ENCODE results near the gene FAM117B. TPM values are rescaled to one million over a fixed set of nuclear protein-coding genes. Genes with fewer than 3 reads are reported as not detected.
"Not testable (repeated sequence)": the region's sequence is repeated elsewhere in the genome, so short reads cannot be mapped to it uniquely, and the experiment has no call there.

Gene FAM117B
- total RNA-seq, 2 experiments from 2014 or later, result 23.0 to 24.9 TPM

DNA sequence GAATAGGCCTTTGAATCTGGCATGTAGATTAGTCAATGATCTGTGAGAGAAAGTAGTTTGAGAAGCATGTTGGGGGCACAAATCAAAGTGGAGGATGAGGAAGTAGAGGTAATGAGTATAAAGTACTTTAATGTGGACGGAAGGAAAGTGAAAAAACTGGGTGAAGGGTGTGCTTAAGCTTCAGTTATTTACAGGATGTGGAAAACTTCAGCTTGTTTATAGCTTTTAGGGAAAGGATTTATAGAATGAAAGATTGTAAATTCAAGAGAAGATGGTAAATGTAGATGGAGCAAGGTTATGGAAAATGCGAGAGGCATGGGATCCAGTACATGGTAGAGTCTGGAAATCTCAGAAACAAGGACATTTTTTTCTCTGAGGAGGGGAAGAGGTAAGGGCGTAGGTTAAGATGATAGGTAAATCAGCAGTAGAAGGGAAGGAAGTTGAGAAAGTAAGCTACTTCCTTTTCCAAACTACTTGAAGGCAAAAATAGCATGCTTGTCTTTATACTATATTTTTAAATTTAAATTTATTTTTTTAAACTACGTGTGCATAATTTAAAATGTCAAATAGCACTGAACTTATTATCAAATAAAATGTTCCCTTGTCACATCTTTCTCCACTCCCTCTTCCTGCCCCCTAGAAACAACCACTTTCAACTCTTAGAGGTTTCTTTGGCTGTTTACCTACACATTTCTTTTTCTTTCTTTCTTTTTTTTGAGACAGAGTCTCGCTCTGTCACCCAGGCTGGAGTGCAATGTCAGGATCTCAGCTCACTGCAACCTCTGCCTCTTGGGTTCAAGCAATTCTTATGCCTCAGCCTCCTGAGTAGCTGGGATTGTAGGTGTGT, 8.5 kb downstream of the FAM117B start:
- H3K27me3 Mint-ChIP-seq, result no peaks in the 10 kb centered on the region
- H3K9me3 Mint-ChIP-seq, result no peaks in the 10 kb centered on the region
- peaks cover 17% of the 10 kb centered on the region for H3K36me3 Mint-ChIP-seq (ENCODE audit: low read depth)
- peak overlapping the region; percentile 66 for H3K4me3 Mint-ChIP-seq
- H3K27ac Mint-ChIP-seq, result peak overlapping the region; percentile 93
- ChIA-PET POLR2A (no interaction called here), CTCF (interaction anchor here (0.8 to 1.9 kb wide), 3 partner anchors 9 to 16 kb away, joined by 3 to 5 read pairs (median 3); partner anchors contain the start of gene FAM117B)
- peaks cover 62% of the 10 kb centered on the region for H3K4me1 Mint-ChIP-seq
- DNase-seq, result peak; percentile 50

DNA sequence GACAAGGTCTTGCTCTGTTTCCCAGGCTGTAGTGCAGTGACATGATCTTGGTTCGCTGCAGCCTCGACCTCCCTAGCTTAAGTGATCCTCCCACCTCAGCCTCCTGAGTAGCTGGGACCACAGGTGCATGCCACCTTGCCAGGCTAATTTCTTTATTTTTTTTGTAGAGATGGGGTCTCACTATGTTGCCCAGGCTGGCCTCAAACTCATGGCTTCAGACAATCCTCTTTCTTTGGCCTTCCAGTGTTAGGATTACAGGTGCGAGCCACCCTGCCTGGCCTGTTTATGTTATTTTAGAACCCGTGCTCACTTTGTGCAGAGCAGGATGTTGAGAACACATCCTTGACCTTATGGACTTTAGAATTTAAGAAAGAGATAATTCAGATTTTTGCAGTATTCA, 17.4 kb downstream of the FAM117B start:
- Mint-ChIP-seq H3K4me1 (peaks cover 61% of the 10 kb centered on the region), H3K4me3 (no peak overlapping the region), H3K27me3 (no peaks in the 10 kb centered on the region), H3K27ac (peak overlapping the region; percentile 42), H3K9me3 (no peaks in the 10 kb centered on the region), H3K36me3 (ENCODE audit: low read depth) (peaks cover 7% of the 10 kb centered on the region)
- POLR2A ChIA-PET, result no interaction called here
- CTCF ChIA-PET, result interaction anchor here (0.6 kb wide), 1 partner anchor 366 kb away, joined by 4 read pairs; no protein-coding TSS in a partner anchor
- DNase-seq, result no peak

DNA sequence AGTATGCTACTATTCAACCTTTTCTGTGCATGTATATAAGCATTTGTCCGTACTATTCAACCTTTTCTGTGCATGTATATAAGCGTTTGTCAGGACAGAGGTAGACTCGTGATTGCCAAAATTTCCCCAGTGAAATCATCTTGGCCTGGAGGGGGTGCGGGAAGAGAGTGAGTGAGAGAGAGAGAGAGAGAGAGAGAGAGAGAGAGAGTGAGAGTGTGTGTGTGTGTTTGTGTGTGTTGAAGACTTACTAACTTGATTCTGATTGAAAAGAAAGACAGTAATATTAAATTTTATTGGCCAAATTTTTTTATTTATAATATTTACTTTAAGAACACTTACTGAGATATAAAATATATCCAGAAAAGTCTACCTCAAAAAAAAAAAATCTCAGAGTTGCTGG, 19.1 kb downstream of the FAM117B start:
- POLR2A ChIA-PET, result no interaction called here
- Mint-ChIP-seq H3K4me3 (no peak overlapping the region), H3K9me3 (no peaks in the 10 kb centered on the region), H3K36me3 (ENCODE audit: low read depth) (peaks cover 7% of the 10 kb centered on the region), H3K27me3 (no peaks in the 10 kb centered on the region), H3K4me1 (peaks cover 66% of the 10 kb centered on the region), H3K27ac (no peak overlapping the region)
- no peak for DNase-seq
- CTCF ChIA-PET, result no interaction called here

DNA sequence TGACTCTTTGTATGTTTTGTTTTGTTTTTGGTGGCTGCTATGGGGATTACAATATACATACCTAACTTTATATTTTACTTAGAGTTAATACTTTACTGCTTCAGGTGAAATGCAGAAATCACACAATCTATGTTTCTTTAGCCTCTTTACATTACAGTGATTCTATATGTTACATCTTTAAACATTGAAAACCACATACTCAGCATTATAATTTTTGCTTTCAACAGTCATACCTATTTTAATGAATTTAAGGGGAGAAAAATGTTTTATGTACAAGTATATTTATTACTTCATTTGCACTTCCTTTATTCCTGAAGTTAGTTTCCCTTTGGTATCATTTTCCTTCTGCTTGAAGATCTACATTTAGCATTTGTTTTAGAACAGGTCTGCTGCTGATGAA, 23.1 kb downstream of the FAM117B start:
- Mint-ChIP-seq H3K27me3 (no peaks in the 10 kb centered on the region), H3K27ac (peak overlapping the region; percentile 71), H3K9me3 (no peaks in the 10 kb centered on the region), H3K4me3 (no peak overlapping the region), H3K4me1 (peaks cover 63% of the 10 kb centered on the region), H3K36me3 (ENCODE audit: low read depth) (peaks cover 7% of the 10 kb centered on the region)
- no peak for DNase-seq
- CTCF ChIA-PET, result no interaction called here
- POLR2A ChIA-PET, result no interaction called here

DNA sequence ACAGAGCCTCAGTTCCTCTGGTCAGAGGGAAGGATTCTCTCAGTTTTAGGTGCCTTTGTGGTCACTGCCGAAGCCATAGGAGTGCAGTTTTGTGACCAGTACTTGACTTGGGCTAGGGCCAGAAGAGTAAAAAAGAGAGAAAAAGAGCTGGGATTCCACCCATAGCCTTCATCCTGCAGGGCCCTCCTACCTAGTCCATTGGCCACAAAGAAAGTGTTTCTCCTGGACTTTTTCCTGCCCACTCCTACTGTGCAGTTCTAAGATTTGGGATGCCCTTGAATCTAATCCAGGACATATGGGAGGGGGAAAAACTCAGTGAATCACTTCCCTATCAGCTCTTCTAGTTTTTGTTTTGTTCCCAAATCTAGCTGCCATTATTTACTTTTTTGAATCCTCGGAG, 26.0 kb downstream of the FAM117B start:
- no peaks in the 10 kb centered on the region for H3K9me3 Mint-ChIP-seq
- no peak overlapping the region for H3K4me3 Mint-ChIP-seq
- H3K27ac Mint-ChIP-seq, result no peak overlapping the region
- peaks cover 9% of the 10 kb centered on the region for H3K36me3 Mint-ChIP-seq (ENCODE audit: low read depth)
- DNase-seq, result no peak
- CTCF ChIA-PET, result no interaction called here
- no peaks in the 10 kb centered on the region for H3K27me3 Mint-ChIP-seq
- H3K4me1 Mint-ChIP-seq, result peaks cover 57% of the 10 kb centered on the region
- POLR2A ChIA-PET, result no interaction called here

DNA sequence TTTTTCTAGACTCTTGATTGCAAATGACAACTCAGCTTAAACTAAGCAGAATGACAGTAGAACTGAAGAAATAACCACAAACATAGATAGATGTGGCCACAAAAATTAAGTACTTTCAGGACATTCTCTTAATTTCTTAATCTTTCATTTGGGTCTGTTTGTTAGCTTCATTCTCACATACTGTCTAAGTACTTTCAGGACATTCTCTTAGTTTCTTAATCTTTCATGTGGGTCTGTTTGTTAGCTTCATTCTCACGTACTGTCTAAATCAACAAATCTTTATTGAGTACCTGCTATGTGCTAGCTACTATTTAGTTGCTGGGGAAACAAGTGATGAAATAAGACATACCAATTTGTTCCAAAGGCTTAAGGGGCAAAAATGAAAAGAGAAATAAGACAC, 35.1 kb downstream of the FAM117B start:
- H3K27ac Mint-ChIP-seq, result peak overlapping the region; percentile 88
- no peak for DNase-seq
- H3K27me3 Mint-ChIP-seq, result no peaks in the 10 kb centered on the region
- ChIA-PET CTCF (interaction anchor here (1.5 to 1.6 kb wide), 2 partner anchors 14 to 22 kb away, joined by 3 to 6 read pairs; no protein-coding TSS in a partner anchor), POLR2A (interaction anchor here (0.9 kb wide), 1 partner anchor 30 kb away, joined by 4 read pairs; no protein-coding TSS in a partner anchor)
- peaks cover 82% of the 10 kb centered on the region for H3K4me1 Mint-ChIP-seq
- peak overlapping the region; percentile 65 for H3K4me3 Mint-ChIP-seq
- peaks cover 11% of the 10 kb centered on the region for H3K9me3 Mint-ChIP-seq
- peaks cover 22% of the 10 kb centered on the region for H3K36me3 Mint-ChIP-seq (ENCODE audit: low read depth)

DNA sequence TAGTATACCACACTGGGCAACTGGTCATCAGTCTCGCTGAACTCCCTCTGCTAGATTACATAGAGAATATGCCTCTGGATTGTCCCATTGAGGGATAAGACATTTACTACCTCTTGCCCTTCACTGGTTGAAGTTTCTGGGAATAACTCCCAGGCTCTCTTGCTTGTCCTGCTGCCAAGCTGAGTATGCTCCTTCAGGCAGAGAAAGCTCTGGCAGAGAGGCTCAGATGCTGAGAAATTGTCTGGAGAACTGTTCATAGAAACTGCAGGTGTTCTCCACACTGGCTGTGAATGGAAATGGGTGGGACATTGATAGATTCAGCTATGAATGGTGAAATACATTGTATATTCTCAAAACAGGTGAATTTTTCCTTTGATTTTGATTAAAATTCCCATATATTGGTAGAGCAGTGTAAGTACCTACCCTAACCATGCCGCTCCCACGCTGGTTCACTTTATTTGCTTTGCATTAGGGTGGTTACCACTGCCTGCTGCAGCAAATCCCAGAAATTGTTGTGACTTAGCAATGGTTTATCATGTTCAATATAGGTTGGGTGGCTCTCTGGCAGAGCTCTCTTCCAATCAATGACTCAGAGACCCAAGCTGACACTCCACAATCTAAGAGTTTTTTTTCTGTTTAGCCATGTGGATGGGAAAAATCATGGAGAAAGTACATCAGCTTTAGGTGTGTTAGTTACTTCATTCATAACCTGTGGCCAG, 36.7 kb downstream of the FAM117B start:
- no peak overlapping the region for H3K27ac Mint-ChIP-seq
- H3K4me3 Mint-ChIP-seq, result no peak overlapping the region
- ChIA-PET POLR2A (no interaction called here), CTCF (interaction anchor here (1.5 kb wide), 1 partner anchor 24 kb away, joined by 6 read pairs; no protein-coding TSS in a partner anchor)
- H3K36me3 Mint-ChIP-seq (ENCODE audit: low read depth), result peaks cover 23% of the 10 kb centered on the region
- H3K27me3 Mint-ChIP-seq, result no peaks in the 10 kb centered on the region
- DNase-seq, result no peak
- peaks cover 13% of the 10 kb centered on the region for H3K9me3 Mint-ChIP-seq
- H3K4me1 Mint-ChIP-seq, result peaks cover 71% of the 10 kb centered on the region

DNA sequence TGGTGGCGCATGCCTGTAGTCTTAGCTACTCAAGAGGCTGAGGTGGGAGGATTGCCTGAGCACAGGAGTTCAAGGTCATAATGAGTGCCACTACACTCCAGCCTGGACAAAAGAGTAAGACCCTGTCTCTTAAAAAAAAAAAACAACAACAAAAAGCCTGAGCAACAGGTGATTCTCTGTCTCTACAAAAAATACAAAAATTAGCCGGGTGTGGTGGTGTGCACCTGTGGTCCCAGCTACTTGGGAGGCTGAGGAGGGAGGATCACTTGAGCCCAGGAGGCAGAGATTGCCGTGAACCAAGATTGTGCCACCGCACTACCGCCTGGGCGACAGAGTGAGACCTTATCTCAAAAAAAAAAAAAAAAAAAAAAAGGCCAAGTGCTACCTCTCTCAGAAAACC, 40.3 kb downstream of the FAM117B start:
- H3K4me3 Mint-ChIP-seq, POLR2A ChIA-PET, DNase-seq, H3K27ac Mint-ChIP-seq, H3K27me3 Mint-ChIP-seq: not testable (repeated sequence)
- H3K4me1 Mint-ChIP-seq, result peaks cover 58% of the 10 kb centered on the region
- peaks cover 31% of the 10 kb centered on the region for H3K36me3 Mint-ChIP-seq (ENCODE audit: low read depth)
- CTCF ChIA-PET, result interaction anchor here (0.7 kb wide), 1 partner anchor 97 kb away, joined by 5 read pairs; no protein-coding TSS in a partner anchor
- H3K9me3 Mint-ChIP-seq, result peaks cover 31% of the 10 kb centered on the region

DNA sequence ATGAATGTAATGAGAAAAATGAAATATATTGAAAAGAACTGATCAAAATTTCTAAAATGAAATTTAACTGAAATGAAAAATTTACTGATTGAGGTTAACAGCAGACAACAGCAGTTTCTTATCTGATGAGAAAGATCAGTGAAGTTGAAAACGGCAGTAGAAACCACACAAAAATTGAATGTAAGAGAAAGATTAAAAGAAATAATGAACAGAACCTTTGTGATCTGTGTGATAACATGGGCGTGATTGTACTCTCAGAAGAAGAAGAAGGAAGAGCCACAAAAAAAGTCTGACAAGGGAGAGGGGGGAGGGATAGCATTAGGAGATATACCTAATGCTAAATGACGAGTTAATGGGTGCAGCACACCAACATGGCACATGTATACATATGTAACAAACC, 45.2 kb downstream of the FAM117B start:
- CTCF ChIA-PET, result no interaction called here
- Mint-ChIP-seq H3K27me3 (no peaks in the 10 kb centered on the region), H3K4me3 (no peak overlapping the region), H3K36me3 (ENCODE audit: low read depth) (peaks cover 42% of the 10 kb centered on the region), H3K9me3 (peaks cover 34% of the 10 kb centered on the region), H3K4me1 (peaks cover 25% of the 10 kb centered on the region), H3K27ac (peak overlapping the region; percentile 60)
- POLR2A ChIA-PET, result no interaction called here
- no peak for DNase-seq

DNA sequence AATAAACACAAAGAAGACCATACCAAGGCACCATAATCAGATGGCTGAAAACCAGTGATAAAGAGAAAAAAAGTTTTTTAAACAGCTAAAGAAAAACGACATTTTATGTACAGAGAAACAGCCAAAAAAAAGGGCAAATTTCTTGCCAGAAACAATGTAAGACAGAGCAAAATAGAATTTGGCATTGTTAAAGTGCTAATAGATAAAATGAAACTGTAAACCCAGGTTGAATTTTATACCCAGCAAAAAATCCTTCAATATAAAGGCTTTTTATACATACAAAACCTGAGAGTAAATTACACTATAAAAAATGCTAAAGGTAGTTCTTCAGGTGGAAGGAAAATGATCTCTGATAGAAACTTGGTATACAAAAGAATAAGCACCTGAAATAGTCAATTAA, 45.7 kb downstream of the FAM117B start:
- H3K4me3 Mint-ChIP-seq, result no peak overlapping the region
- peaks cover 34% of the 10 kb centered on the region for H3K9me3 Mint-ChIP-seq

DNA sequence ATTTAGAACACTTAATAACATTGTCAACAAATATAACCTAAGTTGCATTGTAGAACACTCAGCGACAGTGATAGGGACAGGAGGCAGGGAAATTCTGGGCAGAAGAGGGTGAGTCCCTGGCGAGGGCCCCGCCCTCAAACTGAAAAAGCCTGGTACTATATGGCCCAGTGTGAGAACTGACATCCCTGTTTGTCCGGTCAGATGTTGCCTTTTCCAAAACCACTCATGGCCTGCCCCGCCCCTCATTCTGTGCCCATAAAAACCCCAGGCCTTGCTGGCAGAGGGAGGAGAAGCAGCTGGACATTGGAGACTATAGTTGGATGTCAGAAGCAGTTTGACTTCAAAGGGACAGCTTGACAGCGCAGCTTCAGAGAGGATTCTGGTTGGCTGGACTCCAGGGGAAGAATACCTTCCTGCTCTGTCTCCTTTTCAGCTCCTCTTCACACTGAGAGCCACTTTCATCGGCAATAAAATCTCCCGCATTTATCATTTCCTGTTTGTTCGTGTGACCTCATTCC, 47.0 kb downstream of the FAM117B start:
- no peak for DNase-seq
- peaks cover 40% of the 10 kb centered on the region for H3K36me3 Mint-ChIP-seq (ENCODE audit: low read depth)
- H3K27ac Mint-ChIP-seq, result no peak overlapping the region
- H3K27me3 Mint-ChIP-seq, result no peaks in the 10 kb centered on the region
- POLR2A ChIA-PET, result no interaction called here
- no peak overlapping the region for H3K4me3 Mint-ChIP-seq
- H3K9me3 Mint-ChIP-seq, result peaks cover 34% of the 10 kb centered on the region
- CTCF ChIA-PET, result no interaction called here
- peaks cover 20% of the 10 kb centered on the region for H3K4me1 Mint-ChIP-seq

More for the DNA sequence above, 45.7 kb downstream of the FAM117B start:
- CTCF ChIA-PET, result no interaction called here
- Mint-ChIP-seq H3K4me1 (peaks cover 23% of the 10 kb centered on the region), H3K27me3 (no peaks in the 10 kb centered on the region), H3K27ac (peak overlapping the region; percentile 47), H3K36me3 (ENCODE audit: low read depth) (peaks cover 40% of the 10 kb centered on the region)
- POLR2A ChIA-PET, result no interaction called here
- DNase-seq, result no peak

DNA sequence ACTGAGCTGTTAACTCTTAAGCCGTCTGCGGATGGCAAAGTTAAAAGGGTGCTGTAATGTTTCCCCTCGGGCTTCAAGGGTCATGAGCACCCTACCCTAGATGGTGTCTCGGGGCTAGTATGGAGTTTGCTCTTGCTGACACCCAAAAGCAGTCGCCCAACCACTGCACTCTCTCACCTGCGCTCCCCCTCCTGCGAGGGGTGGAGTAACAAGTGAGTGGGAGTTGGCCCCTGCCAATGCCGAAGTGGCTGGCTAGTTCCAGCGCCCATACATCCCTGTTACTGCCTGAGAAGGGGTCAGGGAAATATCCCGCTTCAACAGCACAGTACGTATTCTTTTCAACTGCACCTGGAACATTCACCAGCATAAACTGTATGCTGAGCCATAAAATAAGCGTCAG, 47.5 kb downstream of the FAM117B start:
- peaks cover 40% of the 10 kb centered on the region for H3K36me3 Mint-ChIP-seq (ENCODE audit: low read depth)
- H3K9me3 Mint-ChIP-seq, result peaks cover 33% of the 10 kb centered on the region
- peaks cover 20% of the 10 kb centered on the region for H3K4me1 Mint-ChIP-seq
- no peaks in the 10 kb centered on the region for H3K27me3 Mint-ChIP-seq
- H3K27ac Mint-ChIP-seq, result no peak overlapping the region
- no peak overlapping the region for H3K4me3 Mint-ChIP-seq
- POLR2A ChIA-PET, result no interaction called here
- CTCF ChIA-PET, result no interaction called here
- no peak for DNase-seq

DNA sequence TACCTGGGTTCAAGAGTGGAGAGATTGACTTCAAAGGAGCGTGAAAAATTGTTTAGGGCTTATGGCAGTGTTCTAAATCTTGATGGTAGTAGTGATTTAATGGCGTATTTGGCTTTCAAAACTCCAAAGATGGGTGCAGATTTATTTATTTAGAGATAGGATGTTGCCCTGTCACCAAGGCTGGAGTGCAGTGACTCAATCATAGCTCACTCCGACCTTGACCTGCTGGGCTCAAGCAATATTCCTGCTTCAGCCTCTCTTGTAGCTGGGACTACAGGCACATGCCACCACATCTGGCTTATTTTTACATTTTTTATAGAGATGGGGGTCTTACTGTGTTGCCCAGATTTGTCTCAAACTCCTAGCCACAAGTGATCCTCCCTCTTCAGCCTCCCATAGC, 52.5 kb downstream of the FAM117B start:
- H3K4me3 Mint-ChIP-seq, result no peak overlapping the region
- H3K27ac Mint-ChIP-seq, result no peak overlapping the region
- peaks cover 5% of the 10 kb centered on the region for H3K36me3 Mint-ChIP-seq (ENCODE audit: low read depth)
- peaks cover 6% of the 10 kb centered on the region for H3K4me1 Mint-ChIP-seq
- no peaks in the 10 kb centered on the region for H3K27me3 Mint-ChIP-seq
- no peak for DNase-seq
- ChIA-PET CTCF (no interaction called here), POLR2A (no interaction called here)
- peaks cover 3% of the 10 kb centered on the region for H3K9me3 Mint-ChIP-seq
